ENCODE results near the gene ANO6.

DNA sequence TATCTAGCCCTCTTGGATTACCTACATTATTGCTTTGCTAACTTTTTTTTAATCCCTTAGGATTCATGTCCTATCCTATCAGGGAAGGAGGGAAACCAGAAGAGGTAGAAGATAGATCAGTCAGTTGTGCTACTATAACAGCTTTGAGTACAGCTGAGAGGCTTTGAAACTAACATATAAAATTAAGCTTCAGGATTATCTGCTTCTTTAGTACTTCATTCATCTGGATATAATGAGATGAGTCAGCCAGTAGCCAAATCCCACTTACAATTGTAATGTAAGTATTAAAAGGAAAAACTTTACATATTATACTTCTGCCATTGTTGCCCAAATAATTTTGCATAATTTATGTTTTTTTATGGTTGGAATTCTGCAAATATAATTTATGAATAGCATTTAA is 33.4 kb upstream of the ANO6 start:
- TF ChIP-seq ZNF121 (CRISPR knock-in tag; IDR thresholded peaks at IDR 0.05) (no peak), NFE2L1 (CRISPR knock-in tag; IDR thresholded peaks at IDR 0.05) (no peak), SMAD3 (CRISPR knock-in tag; IDR thresholded peaks at IDR 0.05; ENCODE audit: borderline replicate concordance) (no peak), CREM (CRISPR knock-in tag; IDR thresholded peaks at IDR 0.05) (no peak), ZNF138 (CRISPR knock-in tag; conservative IDR thresholded peaks at IDR 0.05) (no peak), NR3C1 (CRISPR knock-in tag; conservative IDR thresholded peaks at IDR 0.05; ENCODE audit: low read depth) (no peak), NR2C2 (CRISPR knock-in tag; IDR thresholded peaks at IDR 0.05) (no peak), JUN (CRISPR knock-in tag; IDR thresholded peaks at IDR 0.05) (no peak), SOX15 (CRISPR knock-in tag; IDR thresholded peaks at IDR 0.05) (no peak)
- TF ChIP-seq, protein P1, sequence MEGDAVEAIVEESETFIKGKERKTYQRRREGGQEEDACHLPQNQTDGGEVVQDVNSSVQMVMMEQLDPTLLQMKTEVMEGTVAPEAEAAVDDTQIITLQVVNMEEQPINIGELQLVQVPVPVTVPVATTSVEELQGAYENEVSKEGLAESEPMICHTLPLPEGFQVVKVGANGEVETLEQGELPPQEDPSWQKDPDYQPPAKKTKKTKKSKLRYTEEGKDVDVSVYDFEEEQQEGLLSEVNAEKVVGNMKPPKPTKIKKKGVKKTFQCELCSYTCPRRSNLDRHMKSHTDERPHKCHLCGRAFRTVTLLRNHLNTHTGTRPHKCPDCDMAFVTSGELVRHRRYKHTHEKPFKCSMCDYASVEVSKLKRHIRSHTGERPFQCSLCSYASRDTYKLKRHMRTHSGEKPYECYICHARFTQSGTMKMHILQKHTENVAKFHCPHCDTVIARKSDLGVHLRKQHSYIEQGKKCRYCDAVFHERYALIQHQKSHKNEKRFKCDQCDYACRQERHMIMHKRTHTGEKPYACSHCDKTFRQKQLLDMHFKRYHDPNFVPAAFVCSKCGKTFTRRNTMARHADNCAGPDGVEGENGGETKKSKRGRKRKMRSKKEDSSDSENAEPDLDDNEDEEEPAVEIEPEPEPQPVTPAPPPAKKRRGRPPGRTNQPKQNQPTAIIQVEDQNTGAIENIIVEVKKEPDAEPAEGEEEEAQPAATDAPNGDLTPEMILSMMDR (IDR thresholded peaks at IDR 0.05), result no peak
- TF ChIP-seq, protein P2, sequence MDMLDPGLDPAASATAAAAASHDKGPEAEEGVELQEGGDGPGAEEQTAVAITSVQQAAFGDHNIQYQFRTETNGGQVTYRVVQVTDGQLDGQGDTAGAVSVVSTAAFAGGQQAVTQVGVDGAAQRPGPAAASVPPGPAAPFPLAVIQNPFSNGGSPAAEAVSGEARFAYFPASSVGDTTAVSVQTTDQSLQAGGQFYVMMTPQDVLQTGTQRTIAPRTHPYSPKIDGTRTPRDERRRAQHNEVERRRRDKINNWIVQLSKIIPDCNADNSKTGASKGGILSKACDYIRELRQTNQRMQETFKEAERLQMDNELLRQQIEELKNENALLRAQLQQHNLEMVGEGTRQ (CRISPR knock-in tag; IDR thresholded peaks at IDR 0.05), result no peak

Measured in WTC11 (cell line).